GM12872 (cell line): ENCODE data around the gene C19orf67.

Experiments
- CTCF ChIP-seq: IDR thresholded peaks from 3 replicates; pipeline ENCODE4 v1.5.1; 2011; ENCODE audit warnings: low read depth, mild to moderate bottlenecking, low read length, moderate library complexity; ENCODE audit not compliant: insufficient read depth

Gene C19orf67

GRCh38 chr19:14119146-14119545 lies 33.6 kb upstream of the C19orf67 start:
- no peak for TF ChIP-seq CTCF

- TF ChIP-seq CTCF, result no peak
These were observed 32.8 kb upstream of the C19orf67 start for GRCh38 chr19:14118165-14119051.

GRCh38 chr19:14117668-14118164 lies 32.1 kb upstream of the C19orf67 start, which contains the start of gene PRKACA:
Gene PRKACA (minus strand): TSS chr19:14117762. CDS start chr19:14117547, 215 bp downstream.
- no peak for TF ChIP-seq CTCF

- TF ChIP-seq CTCF, result no peak
These were observed 31.5 kb upstream of the C19orf67 start for GRCh38 chr19:14116918-14117578.

GRCh38 chr19:14116525-14116917 lies 30.9 kb upstream of the C19orf67 start:
- no peak for TF ChIP-seq CTCF

GRCh38 chr19:14115756-14116155 lies 30.2 kb upstream of the C19orf67 start:
- no peak for TF ChIP-seq CTCF

GRCh38 chr19:14114854-14115253 lies 29.3 kb upstream of the C19orf67 start:
- peak; percentile 68 for TF ChIP-seq CTCF
